Activated CD4-positive, alpha-beta T cell treated with anti-CD3 and anti-CD28 coated beads for 1 hour (primary cell): ENCODE results near the gene LIMK1.
"Not testable (repeated sequence)": the region's sequence is repeated elsewhere in the genome, so short reads cannot be mapped to it uniquely, and the experiment has no call there.

ENCODE experiments used
- DNase-seq: peaks from one replicate; pipeline ENCODE4 v3.0.0-alpha.2; 2020

Gene LIMK1

GRCh38 chr7:74129887-74130286 lies 46.3 kb downstream of the LIMK1 start:
- DNase-seq = no peak

- DNase-seq = no peak
Measured at GRCh38 chr7:74130518-74130917, 46.9 kb downstream of the LIMK1 start.

- no peak for DNase-seq
Measured at GRCh38 chr7:74134117-74134620, 50.6 kb downstream of the LIMK1 start.

- DNase-seq = no peak
Measured at GRCh38 chr7:74138334-74138867, 54.8 kb downstream of the LIMK1 start.

GRCh38 chr7:74138945-74139843 lies 55.6 kb downstream of the LIMK1 start:
- DNase-seq = no peak

GRCh38 chr7:74141705-74142104 lies 58.1 kb downstream of the LIMK1 start:
- no peak for DNase-seq

GRCh38 chr7:74143383-74143782 lies 59.8 kb downstream of the LIMK1 start:
- DNase-seq = no peak

- DNase-seq = no peak
Measured at GRCh38 chr7:74148491-74148890, 64.9 kb downstream of the LIMK1 start.

GRCh38 chr7:74149071-74149470 lies 65.5 kb downstream of the LIMK1 start:
- DNase-seq = no peak

- DNase-seq = no peak
Measured at GRCh38 chr7:74149603-74150002, 66.0 kb downstream of the LIMK1 start.

GRCh38 chr7:74153736-74154135 lies 70.1 kb downstream of the LIMK1 start:
- no peak for DNase-seq

GRCh38 chr7:74155810-74156395 lies 72.3 kb downstream of the LIMK1 start:
- DNase-seq = no peak

- no peak for DNase-seq
Measured at GRCh38 chr7:74157605-74158004, 74.0 kb downstream of the LIMK1 start.

GRCh38 chr7:74164985-74165456 lies 81.4 kb downstream of the LIMK1 start:
- no peak for DNase-seq

GRCh38 chr7:74165867-74166593 lies 82.4 kb downstream of the LIMK1 start:
- DNase-seq = no peak

GRCh38 chr7:74167324-74167723 lies 83.7 kb downstream of the LIMK1 start:
- DNase-seq = not testable (repeated sequence)
